ENCODE data around the gene STK39. TPM values are rescaled to one million over a fixed set of nuclear protein-coding genes. Genes with fewer than 3 reads are reported as not detected.

Gene STK39
- total and polyA plus RNA-seq, 2 donors (not counting 1 experiment from before 2014, with no cell fraction given) = 2.3 to 14.6 TPM

GRCh38 chr2:168053676-168054075 is 193.7 kb downstream of the STK39 start:
- Histone ChIP-seq H3K79me2 (ENCODE audit: control insufficient read depth, insufficient read depth, low read length) (no peaks in the 10 kb centered on the region), H3K27me3 (replicated peaks in 1 of 4; ENCODE audit: control extremely low read depth in 1 of 4, control insufficient read depth in 3 of 4, insufficient read depth in 4 of 4, low read length in 3 of 4) (no peaks in the 10 kb centered on the region), H3K4me1 (ENCODE audit: control insufficient read depth in 2 of 2, insufficient read depth in 2 of 2, low read length in 2 of 2) (no peaks in the 10 kb centered on the region), H3K27ac (ENCODE audit: low read length in 2 of 2) (no peak overlapping the region), H3K9me3 (ENCODE audit: control extremely low read depth in 1 of 3, control insufficient read depth in 2 of 3, insufficient read depth in 1 of 3, low read length in 2 of 3) (no peaks in the 10 kb centered on the region), H3K9ac (ENCODE audit: low read length) (no peak overlapping the region), H3K4me3 (ENCODE audit: control extremely low read depth in 1 of 5, extremely low read depth in 1 of 5, insufficient read depth in 1 of 5, low read depth in 2 of 5, low read length in 4 of 5) (no peak overlapping the region), H3K4me2 (replicated peaks; ENCODE audit: low read depth, low read length, poor library complexity, severe bottlenecking) (no peak overlapping the region), H2AFZ (ENCODE audit: insufficient read depth, low read depth, low read length, poor library complexity, severe bottlenecking) (no peak overlapping the region), H3K36me3 (replicated peaks in 1 of 2; ENCODE audit: control extremely low read depth in 1 of 2, control insufficient read depth in 1 of 2, extremely low read depth in 1 of 2, insufficient read depth in 2 of 2, low read length in 1 of 2) (peaks cover 0 to 4% of the 10 kb centered on the region in 2 experiments), H4K20me1 (ENCODE audit: control insufficient read depth, insufficient read depth, low read length, poor library complexity, severe bottlenecking) (no peaks in the 10 kb centered on the region)
- Mint-ChIP-seq H3K9me3 (ENCODE audit: insufficient read depth) (no peaks in the 10 kb centered on the region), H3K4me1 (no peaks in the 10 kb centered on the region), H3K27me3 (no peaks in the 10 kb centered on the region), H3K27ac (no peak overlapping the region), H3K4me3 (no peak overlapping the region)
- 100% methylated on average over 1 of the region's 3 CpGs for WGBS (ENCODE audit: insufficient coverage)
- POLR2A ChIA-PET = no interaction called here
- ATAC-seq (ENCODE audit: low read depth) = no peak
- DNase-seq = no peak
- CTCF ChIA-PET = no interaction called here
- intact Hi-C loops (cut with micrococcal nuclease) = no loop called here
- TF ChIP-seq EZH2 (IDR thresholded peaks at IDR 0.05; ENCODE audit: borderline replicate concordance, insufficient read depth, low read depth, low read length, poor library complexity, severe bottlenecking) (no peak), CTCF (IDR thresholded peaks at IDR 0.05) (no peak)

DNA sequence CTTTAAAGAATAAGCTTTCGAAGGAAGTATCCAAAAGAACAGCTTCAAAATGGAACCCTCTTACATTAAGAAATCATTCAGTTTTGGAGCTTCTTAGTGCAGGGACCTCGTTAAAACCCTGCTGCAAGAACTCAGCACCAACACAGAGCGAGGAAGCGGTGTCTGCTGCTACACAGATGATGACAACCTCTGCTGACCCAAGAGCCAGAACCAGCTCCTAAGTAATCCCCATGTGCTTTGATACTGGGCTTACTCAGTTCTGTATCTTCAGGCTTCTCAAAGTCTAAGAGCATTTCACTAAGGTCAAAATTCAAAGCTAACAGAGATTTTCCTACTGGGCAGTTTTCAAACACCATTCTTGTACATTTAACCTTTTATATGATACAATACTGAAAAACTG is 194.6 kb downstream of the STK39 start:
- intact Hi-C loops (cut with micrococcal nuclease) = no loop called here
- CTCF ChIA-PET = no interaction called here

More for the DNA sequence above, 194.6 kb downstream of the STK39 start:
- DNase-seq = no peak
- no peak overlapping the region for H3K9ac ChIP-seq (ENCODE audit: low read length)
- H3K79me2 ChIP-seq (ENCODE audit: control insufficient read depth, insufficient read depth, low read length) = no peaks in the 10 kb centered on the region
- ATAC-seq (ENCODE audit: low read depth) = no peak
- POLR2A ChIA-PET = no interaction called here
- H3K4me2 ChIP-seq (replicated peaks; ENCODE audit: low read depth, low read length, poor library complexity, severe bottlenecking) = no peak overlapping the region
- Mint-ChIP-seq H3K27me3 (no peaks in the 10 kb centered on the region), H3K27ac (no peak overlapping the region), H3K4me1 (no peaks in the 10 kb centered on the region), H3K9me3 (ENCODE audit: insufficient read depth) (no peaks in the 10 kb centered on the region), H3K4me3 (no peak overlapping the region)
- H2AFZ ChIP-seq (ENCODE audit: insufficient read depth, low read depth, low read length, poor library complexity, severe bottlenecking) = no peak overlapping the region
- TF ChIP-seq CTCF (IDR thresholded peaks at IDR 0.05) (no peak), EZH2 (IDR thresholded peaks at IDR 0.05; ENCODE audit: borderline replicate concordance, insufficient read depth, low read depth, low read length, poor library complexity, severe bottlenecking) (no peak)
- no peaks in the 10 kb centered on the region for H3K4me1 ChIP-seq (ENCODE audit: control insufficient read depth in 2 of 2, insufficient read depth in 2 of 2, low read length in 2 of 2)
- no peaks in the 10 kb centered on the region for H4K20me1 ChIP-seq (ENCODE audit: control insufficient read depth, insufficient read depth, low read length, poor library complexity, severe bottlenecking)
- no peak overlapping the region for H3K4me3 ChIP-seq (ENCODE audit: control extremely low read depth in 1 of 5, extremely low read depth in 1 of 5, insufficient read depth in 1 of 5, low read depth in 2 of 5, low read length in 4 of 5)
- peaks cover 0 to 4% of the 10 kb centered on the region in 2 experiments for H3K36me3 ChIP-seq (replicated peaks in 1 of 2; ENCODE audit: control extremely low read depth in 1 of 2, control insufficient read depth in 1 of 2, extremely low read depth in 1 of 2, insufficient read depth in 2 of 2, low read length in 1 of 2)
- H3K27me3 ChIP-seq (replicated peaks in 1 of 4; ENCODE audit: control extremely low read depth in 1 of 4, control insufficient read depth in 3 of 4, insufficient read depth in 4 of 4, low read length in 3 of 4) = no peaks in the 10 kb centered on the region
- H3K27ac ChIP-seq (ENCODE audit: low read length in 2 of 2) = no peak overlapping the region
- H3K9me3 ChIP-seq (ENCODE audit: control extremely low read depth in 1 of 3, control insufficient read depth in 2 of 3, insufficient read depth in 1 of 3, low read length in 2 of 3) = no peaks in the 10 kb centered on the region
- 100% methylated on average over 3 of the region's 4 CpGs for WGBS (ENCODE audit: insufficient coverage)

Data from B cell (primary cell).